ENCODE data around the gene CCL8. TPM values are rescaled to one million over a fixed set of nuclear protein-coding genes. Genes with fewer than 3 reads are reported as not detected.

CCL8 gene
- polyA plus RNA-seq, 1 of the 3 experiments (the other 2 are of a cell fraction), result not detected

DNA sequence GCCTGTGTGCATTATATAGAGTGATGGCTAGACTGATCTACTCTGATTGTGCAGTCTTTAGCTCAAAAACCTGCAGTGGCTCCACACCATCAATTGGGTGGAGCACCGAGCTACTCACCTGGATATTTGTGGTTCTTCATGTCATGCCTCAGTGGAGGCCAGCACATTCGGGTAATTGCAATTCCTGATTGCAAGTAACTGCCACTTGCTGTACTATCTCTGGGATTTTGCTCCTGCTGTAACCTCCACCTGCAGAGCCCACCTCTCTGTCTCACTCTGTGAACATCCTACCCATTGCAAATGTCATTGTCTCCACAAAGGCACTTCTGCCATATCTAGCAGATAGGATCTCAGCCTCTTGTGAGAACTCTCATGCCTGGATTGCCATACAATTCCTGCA is 45.5 kb downstream of the CCL8 start:
- TF ChIP-seq RFX5 (IDR thresholded peaks at IDR 0.05; ENCODE audit: low read length) (no peak), TCF12 (IDR thresholded peaks at IDR 0.05) (no peak), FOXJ3 (CRISPR knock-in tag; IDR thresholded peaks at IDR 0.05) (no peak), EZH2phosphoT487 (IDR thresholded peaks at IDR 0.05; ENCODE audit: borderline replicate concordance, low read depth) (no peak), GABPA (IDR thresholded peaks at IDR 0.05; ENCODE audit: low read depth) (no peak), RXRA (IDR thresholded peaks at IDR 0.05; ENCODE audit: borderline replicate concordance, low read depth) (no peak), JUND (IDR thresholded peaks at IDR 0.05) (no peak), TEAD4 (IDR thresholded peaks at IDR 0.05; ENCODE audit: borderline replicate concordance, insufficient read depth) (no peak)
- Histone ChIP-seq H3F3A (replicated peaks; ENCODE audit: insufficient read depth) (no peaks in the 10 kb centered on the region), H3K27me3 (ENCODE audit: insufficient read depth) (no peaks in the 10 kb centered on the region; the same call in 1 of the 2 replicates), H3K9me3 (no peaks in the 10 kb centered on the region), H2AFZ (ENCODE audit: low read depth) (no peak overlapping the region), H3K79me2 (ENCODE audit: insufficient read depth) (no peaks in the 10 kb centered on the region), H3K4me1 (ENCODE audit: control insufficient read depth in 1 of 2, insufficient read depth in 2 of 2, low read depth in 1 of 2, low read length in 1 of 2) (no peaks in the 10 kb centered on the region), H3K27ac (ENCODE audit: low read depth in 2 of 2, low read length in 1 of 2) (no peak overlapping the region), H4K20me1 (ENCODE audit: insufficient read depth) (no peaks in the 10 kb centered on the region), H3K9ac (no peak overlapping the region), H3K4me3 (ENCODE audit: low read depth in 2 of 2, low read length in 1 of 2) (no peak overlapping the region), H3K4me2 (no peak overlapping the region), H3K36me3 (replicated peaks in 1 of 2; ENCODE audit: control insufficient read depth in 1 of 2, insufficient read depth in 2 of 2, low read length in 1 of 2) (no peaks in the 10 kb centered on the region), H3K9me2 (no peaks in the 10 kb centered on the region)
- 11% methylated on average over 1 of the region's 2 CpGs for WGBS (ENCODE audit: low lambda C conversion rate)
- ChIA-PET POLR2A (no interaction called here), CTCF (interaction anchor here (2.4 kb wide), 1 partner anchor 164 kb away, joined by 12 read pairs; no protein-coding TSS in a partner anchor)
- DNase-seq, result no peak

DNA sequence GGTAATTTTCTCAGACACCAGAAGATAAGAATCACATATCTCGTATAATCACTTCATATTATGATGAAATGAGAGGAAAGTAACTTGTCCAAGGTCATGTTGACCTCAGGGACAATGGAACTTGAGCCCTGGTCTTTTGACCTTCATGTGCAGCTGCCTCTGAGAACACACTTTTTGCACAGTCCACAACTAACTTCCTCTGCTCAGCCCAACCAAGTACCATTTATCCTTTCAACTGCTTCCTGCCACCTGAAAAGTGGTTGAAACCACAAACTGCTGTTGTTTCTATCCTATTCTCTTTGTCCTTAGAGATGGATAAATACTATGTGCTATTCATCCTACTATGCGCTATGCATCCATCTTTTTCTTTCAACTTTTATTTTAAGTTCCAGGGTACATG is 46.1 kb downstream of the CCL8 start:
- H3K9me3 ChIP-seq, result no peaks in the 10 kb centered on the region
- H3K36me3 ChIP-seq (replicated peaks in 1 of 2; ENCODE audit: control insufficient read depth in 1 of 2, insufficient read depth in 2 of 2, low read length in 1 of 2), result no peaks in the 10 kb centered on the region
- no peak overlapping the region for H3K4me2 ChIP-seq
- POLR2A ChIA-PET, result no interaction called here
- no peaks in the 10 kb centered on the region; the same call in 1 of the 2 replicates for H3K27me3 ChIP-seq (ENCODE audit: insufficient read depth)
- no peaks in the 10 kb centered on the region for H3K4me1 ChIP-seq (ENCODE audit: control insufficient read depth in 1 of 2, insufficient read depth in 2 of 2, low read depth in 1 of 2, low read length in 1 of 2)
- TF ChIP-seq NFIC (IDR thresholded peaks at IDR 0.05; ENCODE audit: borderline replicate concordance) (no peak), FOXJ3 (CRISPR knock-in tag; IDR thresholded peaks at IDR 0.05) (no peak), RAD21 (IDR thresholded peaks at IDR 0.05; ENCODE audit: low read length) (no peak), TAF1 (IDR thresholded peaks at IDR 0.05; ENCODE audit: borderline replicate concordance, low read depth, low read length) (no peak), ELF1 (IDR thresholded peaks at IDR 0.05) (no peak), JUND (IDR thresholded peaks at IDR 0.05) (no peak), GABPA (IDR thresholded peaks at IDR 0.05; ENCODE audit: low read depth) (no peak), EP300 (IDR thresholded peaks at IDR 0.05; ENCODE audit: borderline replicate concordance in 1 of 2, low read depth in 1 of 2, low read length in 1 of 2) (no peak), RXRA (IDR thresholded peaks at IDR 0.05; ENCODE audit: borderline replicate concordance, low read depth) (no peak), MXI1 (IDR thresholded peaks at IDR 0.05; ENCODE audit: low read depth, low read length) (no peak), MEF2A (IDR thresholded peaks at IDR 0.05; ENCODE audit: borderline replicate concordance, low read depth) (no peak), POLR2AphosphoS5 (IDR thresholded peaks at IDR 0.05; ENCODE audit: low read depth, low read length) (no peak), EZH2phosphoT487 (IDR thresholded peaks at IDR 0.05; ENCODE audit: borderline replicate concordance, low read depth) (no peak)
- TF ChIP-seq, protein P1, sequence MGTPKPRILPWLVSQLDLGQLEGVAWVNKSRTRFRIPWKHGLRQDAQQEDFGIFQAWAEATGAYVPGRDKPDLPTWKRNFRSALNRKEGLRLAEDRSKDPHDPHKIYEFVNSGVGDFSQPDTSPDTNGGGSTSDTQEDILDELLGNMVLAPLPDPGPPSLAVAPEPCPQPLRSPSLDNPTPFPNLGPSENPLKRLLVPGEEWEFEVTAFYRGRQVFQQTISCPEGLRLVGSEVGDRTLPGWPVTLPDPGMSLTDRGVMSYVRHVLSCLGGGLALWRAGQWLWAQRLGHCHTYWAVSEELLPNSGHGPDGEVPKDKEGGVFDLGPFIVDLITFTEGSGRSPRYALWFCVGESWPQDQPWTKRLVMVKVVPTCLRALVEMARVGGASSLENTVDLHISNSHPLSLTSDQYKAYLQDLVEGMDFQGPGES (IDR thresholded peaks at IDR 0.05; ENCODE audit: low read depth, low read length), result no peak
- no peaks in the 10 kb centered on the region for H3K79me2 ChIP-seq (ENCODE audit: insufficient read depth)
- CTCF ChIA-PET, result interaction anchor here (2.4 kb wide), 1 partner anchor 165 kb away, joined by 12 read pairs; no protein-coding TSS in a partner anchor
- no peaks in the 10 kb centered on the region for H3K9me2 ChIP-seq
- H3K4me3 ChIP-seq (ENCODE audit: low read depth in 2 of 2, low read length in 1 of 2), result no peak overlapping the region
- no peak overlapping the region for H3K9ac ChIP-seq
- H3K27ac ChIP-seq (ENCODE audit: low read depth in 2 of 2, low read length in 1 of 2), result no peak overlapping the region
- no peak for DNase-seq
- WGBS (ENCODE audit: low lambda C conversion rate), result 25% methylated on average over 2 of the region's 2 CpGs
- H3F3A ChIP-seq (replicated peaks; ENCODE audit: insufficient read depth), result no peaks in the 10 kb centered on the region
- no peak overlapping the region for H2AFZ ChIP-seq (ENCODE audit: low read depth)
- H4K20me1 ChIP-seq (ENCODE audit: insufficient read depth), result no peaks in the 10 kb centered on the region

Data from SK-N-SH (cell line).